HG03354 (cell line): ENCODE measurements around the gene RRAGC.
"Not testable (repeated sequence)": the region's sequence is repeated elsewhere in the genome, so short reads cannot be mapped to it uniquely, and the experiment has no call there.

Experiments used
- ATAC-seq: cut with Tn5 transposase; IDR thresholded peaks from one replicate; pipeline ENCODE4 v1.9.1; 2021; ENCODE audit warnings: mild to moderate bottlenecking; ENCODE audit not compliant: unreplicated experiment, poor library complexity, severe bottlenecking

RRAGC gene

GRCh38 chr1:38819516-38819915, 40.1 kb downstream of the RRAGC start:
- ATAC-seq = no peak

- no peak for ATAC-seq
These were observed 40.5 kb downstream of the RRAGC start for GRCh38 chr1:38819040-38819439.

- no peak for ATAC-seq
These were observed 41.2 kb downstream of the RRAGC start for GRCh38 chr1:38818175-38818976.

GRCh38 chr1:38817267-38818174, 42.1 kb downstream of the RRAGC start:
- ATAC-seq = no peak

GRCh38 chr1:38815903-38816627, 43.5 kb downstream of the RRAGC start:
- peak; percentile 93 for ATAC-seq

- ATAC-seq = no peak
These were observed 44.5 kb downstream of the RRAGC start for GRCh38 chr1:38814984-38815464.

GRCh38 chr1:38814444-38814983, 45.1 kb downstream of the RRAGC start:
- ATAC-seq = no peak

GRCh38 chr1:38812981-38813380, 46.6 kb downstream of the RRAGC start:
- ATAC-seq = no peak

- not testable (repeated sequence) for ATAC-seq
These were observed 48.1 kb downstream of the RRAGC start for GRCh38 chr1:38811466-38811865.

GRCh38 chr1:38806090-38806489, 53.5 kb downstream of the RRAGC start:
- no peak for ATAC-seq

GRCh38 chr1:38805036-38805435, 54.5 kb downstream of the RRAGC start:
- ATAC-seq = no peak

- no peak for ATAC-seq
These were observed 55.3 kb downstream of the RRAGC start for GRCh38 chr1:38804062-38804886.

GRCh38 chr1:38803647-38804046, 55.9 kb downstream of the RRAGC start:
- ATAC-seq = no peak

GRCh38 chr1:38800720-38801671, 58.6 kb downstream of the RRAGC start:
- no peak for ATAC-seq

GRCh38 chr1:38793299-38793698, 66.3 kb downstream of the RRAGC start:
- no peak for ATAC-seq

- no peak for ATAC-seq
These were observed 67.7 kb downstream of the RRAGC start for GRCh38 chr1:38791892-38792291.

GRCh38 chr1:38791164-38791515, 68.4 kb downstream of the RRAGC start:
- ATAC-seq = no peak
